ENCODE measurements around the gene NLRC5.
"Not testable (repeated sequence)": the region's sequence is repeated elsewhere in the genome, so short reads cannot be mapped to it uniquely, and the experiment has no call there.

The NLRC5 gene

GRCh38 chr16:56983211-56983751 is 6.1 kb upstream of the NLRC5 start:
- DNase-seq: no peak

- no peak for DNase-seq
Observed at GRCh38 chr16:56984639-56985038, 4.7 kb upstream of the NLRC5 start.

GRCh38 chr16:56985288-56985961 is 3.9 kb upstream of the NLRC5 start:
- DNase-seq: peak in 1 of 2 experiments; percentile 0

GRCh38 chr16:56985962-56986360 is 3.4 kb upstream of the NLRC5 start:
- DNase-seq: no peak

GRCh38 chr16:56986361-56986760 is 3.0 kb upstream of the NLRC5 start:
- DNase-seq: no peak

GRCh38 chr16:56986908-56987307 is 2.4 kb upstream of the NLRC5 start:
- not testable (repeated sequence) for DNase-seq

GRCh38 chr16:56987692-56988091 is 1.7 kb upstream of the NLRC5 start:
- no peak for DNase-seq

- DNase-seq: no peak
Observed at GRCh38 chr16:56988161-56988947, 1.0 kb upstream of the NLRC5 start.

GRCh38 chr16:56989988-56990387 is 631 bp downstream of the NLRC5 start:
- DNase-seq: no peak

- DNase-seq: no peak
Observed at GRCh38 chr16:56990407-56991286, 1.3 kb downstream of the NLRC5 start.

GRCh38 chr16:56992431-56992830 is 3.1 kb downstream of the NLRC5 start:
- DNase-seq: not testable (repeated sequence)

GRCh38 chr16:56993204-56993603 is 3.8 kb downstream of the NLRC5 start:
- DNase-seq: no peak

GRCh38 chr16:56994311-56994710 is 5.0 kb downstream of the NLRC5 start:
- no peak for DNase-seq

- DNase-seq: no peak
Observed at GRCh38 chr16:56995136-56995805, 5.9 kb downstream of the NLRC5 start.

- DNase-seq: no peak
Observed at GRCh38 chr16:56997264-56997663, 7.9 kb downstream of the NLRC5 start.

GRCh38 chr16:56997931-56998330 is 8.6 kb downstream of the NLRC5 start:
- no peak for DNase-seq

GRCh38 chr16:56998352-56998751 is 9.0 kb downstream of the NLRC5 start:
- no peak for DNase-seq

GRCh38 chr16:56998861-56999260 is 9.5 kb downstream of the NLRC5 start:
- no peak for DNase-seq

GRCh38 chr16:56999409-57000270 is 10.3 kb downstream of the NLRC5 start:
- DNase-seq: no peak

- no peak for DNase-seq
Observed at GRCh38 chr16:57000271-57001025, 11.1 kb downstream of the NLRC5 start.

Data from NCI-H187 (cell line).